Calu3 (cell line): ENCODE results near the gene KRT78. TPM values are rescaled to one million over a fixed set of nuclear protein-coding genes. Genes with fewer than 3 reads are reported as not detected.

Experiments
- BruUV-seq: library from RNA; stranded (reverse); fragments of 400-500 nt; replicated peaks from 2 replicates; lab custom pipeline; 2021; lab: Mats Ljungman, UMichigan
- CTCF ChIA-PET: fragments of 300-600 bp; sonication (Branson Sonifier 250); formaldehyde crosslinking; loops from one replicate; lab custom pipeline; 2022; ENCODE audit warnings: antibody characterized with exemption; lab: Charles Lee
- DNase-seq: peaks from one replicate; pipeline ENCODE4 v3.0.0; 2022
- H3K27ac Mint-ChIP-seq: one replicate; pipeline ENCODE4 v1.8.0; 2022; ENCODE audit warnings: mixed read lengths; ENCODE audit not compliant: unreplicated experiment
- H3K27me3 Mint-ChIP-seq: one replicate; pipeline ENCODE4 v1.8.0; 2022; ENCODE audit warnings: mixed read lengths; ENCODE audit not compliant: unreplicated experiment
- H3K36me3 Mint-ChIP-seq: one replicate; pipeline ENCODE4 v1.8.0; 2022; ENCODE audit warnings: mild to moderate bottlenecking, moderate library complexity, mixed read lengths; ENCODE audit not compliant: insufficient read depth, unreplicated experiment
- H3K4me1 Mint-ChIP-seq: one replicate; pipeline ENCODE4 v1.8.0; 2022; ENCODE audit warnings: mild to moderate bottlenecking, low read depth, mixed read lengths; ENCODE audit not compliant: unreplicated experiment
- H3K4me3 Mint-ChIP-seq: one replicate; pipeline ENCODE4 v1.8.0; 2022; ENCODE audit warnings: mild to moderate bottlenecking, low read depth, moderate library complexity, mixed read lengths; ENCODE audit not compliant: unreplicated experiment
- H3K9me3 Mint-ChIP-seq: one replicate; pipeline ENCODE4 v1.8.0; 2022; ENCODE audit warnings: low read depth, mixed read lengths; ENCODE audit not compliant: unreplicated experiment
- CTCF ChIP-seq: fragments of 200-600 bp; IDR thresholded peaks from one replicate; pipeline ENCODE4 v1.8.0; 2022; ENCODE audit warnings: antibody characterized with exemption; ENCODE audit not compliant: unreplicated experiment
- intact Hi-C: fragments of 100-400 bp; cut with micrococcal nuclease; formaldehyde crosslinking; loops from one replicate; pipeline ENCODE4 v1.10.0; 2022; ENCODE audit not compliant: unreplicated experiment
- total RNA-seq: library from RNA; stranded (reverse); gene quantifications from 2 replicates; pipeline ENCODE4 v1.2.3, GENCODE V29; 2022

Gene KRT78
- total RNA-seq, 1 experiment from 2014 or later: 0.59 TPM

GRCh38 chr12:52820521-52820920, 28.3 kb downstream of the KRT78 start:
- no peaks in the 10 kb centered on the region for H3K9me3 Mint-ChIP-seq
- peaks cover 15% of the 10 kb centered on the region for H3K4me1 Mint-ChIP-seq
- no peak overlapping the region for H3K4me3 Mint-ChIP-seq
- CTCF ChIA-PET: no interaction called here
- no peak for DNase-seq
- BruUV-seq: no TSS peak
- peaks cover 33% of the 10 kb centered on the region for H3K27me3 Mint-ChIP-seq
- no peak overlapping the region for H3K27ac Mint-ChIP-seq
- no peaks in the 10 kb centered on the region for H3K36me3 Mint-ChIP-seq
- no peak for TF ChIP-seq CTCF
- intact Hi-C loops: no loop called here

GRCh38 chr12:52819731-52820510, 28.9 kb downstream of the KRT78 start:
- no TSS peak for BruUV-seq
- Mint-ChIP-seq H3K9me3 (no peaks in the 10 kb centered on the region), H3K4me1 (peaks cover 15% of the 10 kb centered on the region), H3K27ac (no peak overlapping the region), H3K4me3 (no peak overlapping the region), H3K36me3 (no peaks in the 10 kb centered on the region), H3K27me3 (peaks cover 33% of the 10 kb centered on the region)
- CTCF ChIA-PET: no interaction called here
- intact Hi-C loops: no loop called here
- DNase-seq: no peak
- TF ChIP-seq CTCF: no peak

GRCh38 chr12:52818887-52819420, 29.8 kb downstream of the KRT78 start:
- Mint-ChIP-seq H3K27me3 (peaks cover 42% of the 10 kb centered on the region), H3K27ac (no peak overlapping the region), H3K4me3 (no peak overlapping the region), H3K4me1 (peaks cover 23% of the 10 kb centered on the region), H3K36me3 (no peaks in the 10 kb centered on the region), H3K9me3 (no peaks in the 10 kb centered on the region)
- CTCF ChIA-PET: no interaction called here
- intact Hi-C loops: no loop called here
- no peak for TF ChIP-seq CTCF
- no TSS peak for BruUV-seq
- DNase-seq: no peak

- DNase-seq: no peak
- TF ChIP-seq CTCF: no peak
- H3K27ac Mint-ChIP-seq: no peak overlapping the region
- peaks cover 23% of the 10 kb centered on the region for H3K4me1 Mint-ChIP-seq
- H3K27me3 Mint-ChIP-seq: peaks cover 46% of the 10 kb centered on the region
- no TSS peak for BruUV-seq
- no peak overlapping the region for H3K4me3 Mint-ChIP-seq
- H3K36me3 Mint-ChIP-seq: no peaks in the 10 kb centered on the region
- CTCF ChIA-PET: no interaction called here
- intact Hi-C loops: no loop called here
- no peaks in the 10 kb centered on the region for H3K9me3 Mint-ChIP-seq
Observed at GRCh38 chr12:52818388-52818787, 30.4 kb downstream of the KRT78 start.
